G401 (cell line): Measurements from ENCODE around the gene BZW1. TPM values are rescaled to one million over a fixed set of nuclear protein-coding genes. Genes with fewer than 3 reads are reported as not detected.

Experiments
- DNase-seq: peaks from one replicate; pipeline ENCODE4 v3.0.0-alpha.2; 2015; ENCODE audit warnings: low spot score
- in situ Hi-C: cut with HindIII; loops from 2 replicates; pipeline ENCODE4 v1.10.0; 2016; ENCODE audit warnings: low sequenced_read_pairs, mixed read lengths
- total RNA-seq: library from RNA; depleted of rRNA; stranded (reverse); fragments of >200 nt; shearing (Covaris generic); gene quantifications from 2 replicates; pipeline ENCODE4 v1.2.3, GENCODE V29; 2014; rRNA removed

The BZW1 gene
- total RNA-seq, 1 experiment from 2014 or later: 596 TPM

DNA sequence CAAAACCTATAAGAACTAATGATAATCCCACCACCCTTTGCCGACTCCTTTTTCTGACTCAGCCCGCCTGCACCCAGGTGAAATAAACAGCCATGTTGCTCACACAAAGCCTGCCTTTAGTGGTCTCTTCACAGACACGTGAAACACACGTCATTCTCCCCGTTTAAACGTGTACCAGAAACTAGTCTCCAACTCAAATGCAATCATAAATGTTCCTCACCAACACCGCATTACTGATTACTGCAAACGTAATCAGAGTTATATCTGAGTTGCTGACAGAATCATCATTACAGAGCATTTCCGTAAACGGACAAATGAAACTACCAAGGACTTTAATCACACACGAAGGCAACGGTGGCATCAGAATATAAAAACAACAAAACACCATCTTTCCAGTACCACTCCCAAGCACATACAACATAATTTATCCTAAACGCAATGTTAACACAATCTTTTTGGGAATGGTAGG, 50.9 kb downstream of the BZW1 start:
- in situ Hi-C loops: no loop called here

DNA sequence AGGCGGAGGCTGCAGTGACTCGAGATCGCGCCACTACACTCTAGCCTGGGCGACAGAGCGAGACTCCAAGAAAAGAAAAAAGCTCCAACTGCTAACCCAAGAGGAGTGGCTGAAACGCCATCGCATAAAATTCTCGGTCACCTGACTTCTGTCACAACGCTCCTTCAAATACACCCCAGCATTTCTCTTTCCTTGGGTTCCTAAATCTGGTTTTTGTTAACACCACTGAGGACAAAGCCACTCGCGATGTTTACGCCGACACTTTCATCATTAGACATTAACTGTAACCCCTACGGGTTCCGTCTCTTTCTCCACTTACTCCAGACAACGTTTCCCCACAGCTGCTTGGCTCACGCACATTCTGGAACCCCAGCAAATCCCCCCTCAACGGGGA, 52.1 kb downstream of the BZW1 start:
- DNase-seq: peak; percentile 47
- in situ Hi-C loops: no loop called here

More for the DNA sequence above, 50.9 kb downstream of the BZW1 start:
- peak; percentile 38 for DNase-seq

DNA sequence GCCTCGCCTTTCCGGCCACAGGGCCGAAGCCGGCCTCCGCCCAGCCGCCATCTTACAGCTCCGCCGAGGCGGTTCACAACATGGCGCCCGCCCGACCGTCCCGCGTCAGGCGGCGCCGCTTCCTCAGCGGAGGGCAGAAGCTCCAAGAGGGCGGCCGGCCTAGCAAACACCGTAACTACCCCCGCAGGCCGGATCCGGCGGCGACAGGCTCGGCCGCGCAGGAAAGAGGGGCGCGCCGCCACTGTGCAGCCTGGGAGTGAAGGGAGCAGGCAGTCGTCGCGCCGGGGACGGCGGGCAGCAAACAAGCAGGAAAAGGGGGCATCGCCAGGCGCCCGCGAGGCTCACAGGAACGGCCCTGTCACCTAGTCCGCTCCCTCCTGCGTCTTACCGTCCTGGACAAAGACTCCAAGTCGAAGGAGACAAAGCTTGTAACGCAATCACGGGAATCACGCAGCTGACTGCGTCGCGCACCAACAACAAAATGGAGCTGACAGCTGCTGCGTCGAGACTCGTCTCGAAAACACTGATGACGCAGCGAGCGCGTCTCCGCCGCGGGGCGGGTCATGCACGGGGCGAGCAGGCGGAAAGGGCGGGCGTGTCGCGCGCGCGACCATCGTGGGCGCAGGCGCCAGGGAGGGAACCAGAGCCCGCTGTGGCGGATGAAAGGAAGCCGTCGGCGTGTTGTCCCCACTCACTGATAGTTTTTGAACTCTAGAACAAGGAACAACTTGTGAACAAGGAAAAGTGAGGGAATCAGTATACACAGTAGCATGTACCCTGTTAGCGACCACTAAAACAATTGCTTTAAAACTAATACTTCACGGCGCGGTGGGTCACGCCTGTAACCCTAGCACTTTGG, 52.7 kb downstream of the BZW1 start, which contains the start of gene CLK1:
Gene CLK1, minus strand, starts transcription at position 483 of the 859 bp plus-strand sequence. CDS start 2,796 bp downstream, outside the sequence.
- peak; percentile 93 for DNase-seq
- in situ Hi-C loops: no loop called here

DNA sequence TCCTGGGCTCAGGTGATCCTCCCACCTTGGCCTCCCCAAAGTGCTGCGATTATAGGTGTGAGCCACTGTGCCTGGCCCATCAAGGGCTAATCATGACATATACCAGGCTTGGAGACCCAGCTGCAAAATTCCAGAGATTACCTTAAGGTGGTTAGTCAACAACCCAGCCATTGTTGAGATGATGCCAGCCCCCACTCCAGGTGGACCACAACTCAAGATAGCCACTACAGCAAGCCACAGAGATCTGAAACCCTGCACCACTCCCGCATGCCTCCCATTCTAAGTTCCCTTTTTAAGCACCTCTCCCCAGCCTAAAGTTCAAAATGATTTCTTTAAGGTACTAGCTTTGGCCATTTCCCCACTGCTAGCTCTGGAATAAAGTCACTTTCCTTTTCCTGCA, 57.3 kb downstream of the BZW1 start:
- no peak for DNase-seq
- in situ Hi-C loops: no loop called here

DNA sequence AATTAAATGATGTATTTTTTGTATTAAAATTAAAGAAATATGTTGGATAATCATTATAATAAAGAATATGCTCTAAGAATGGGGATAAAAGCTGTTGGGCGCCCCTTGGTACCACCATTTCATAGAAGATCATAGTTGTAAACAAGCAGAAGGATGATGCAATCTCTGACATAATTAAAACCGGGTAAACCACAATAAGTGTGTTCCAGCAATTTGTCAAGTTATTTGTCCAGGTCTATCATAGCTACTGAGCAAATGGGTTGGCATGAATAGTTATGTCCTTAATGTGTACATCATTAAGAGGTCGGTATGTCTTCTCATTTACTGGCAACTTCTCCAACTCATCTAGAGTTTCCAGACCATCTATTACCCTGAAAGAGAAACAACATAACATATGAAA, 59.4 kb downstream of the BZW1 start:
- DNase-seq: no peak
- in situ Hi-C loops: no loop called here

DNA sequence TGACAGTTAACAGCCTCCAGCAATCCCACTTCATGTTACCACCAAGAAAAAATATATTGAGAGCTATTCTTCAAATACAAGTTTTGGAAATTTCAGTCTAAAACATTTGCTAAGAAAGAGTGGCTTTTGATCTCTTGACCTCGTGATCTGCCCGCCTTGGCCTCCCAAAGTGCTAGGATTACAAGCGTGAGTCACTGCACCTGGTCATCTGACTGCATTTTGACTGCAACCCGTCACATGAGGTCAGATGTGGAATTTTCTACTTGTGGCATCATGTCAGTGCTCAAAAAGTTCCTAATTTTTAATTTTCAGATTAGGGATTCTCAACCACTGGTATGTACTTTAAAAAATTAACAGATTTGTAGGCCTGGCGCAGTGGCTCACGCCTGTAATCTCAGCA, 61.9 kb downstream of the BZW1 start:
- no peak for DNase-seq
- in situ Hi-C loops: no loop called here

Other genes with a start within 250 kb of the BZW1 start
- gene AOX1, start 225.9 kb upstream of the BZW1 start, total RNA-seq: not detected in 2 replicates
- 31.6 and 35.0 TPM in 2 replicates for gene CLK1, start 52.7 kb downstream of the BZW1 start, total RNA-seq
- 53.7 and 78.7 TPM in 2 replicates for gene PPIL3, start 77.2 kb downstream of the BZW1 start, total RNA-seq
- 80.5 and 105 TPM in 2 replicates for gene NIF3L1, start 77.5 kb downstream of the BZW1 start, total RNA-seq
- gene ORC2, start 151.8 kb downstream of the BZW1 start, total RNA-seq: 30.3 and 61.4 TPM in 2 replicates